OCI-LY7 (cell line): ENCODE results near the gene LHPP. TPM values are rescaled to one million over a fixed set of nuclear protein-coding genes. Genes with fewer than 3 reads are reported as not detected.

Source experiments
- BruUV-seq: library from RNA; stranded (reverse); fragments of 400-500 nt; replicated peaks from 2 replicates; lab custom pipeline; 2021; lab: Mats Ljungman, UMichigan
- CTCF ChIA-PET: fragments of 300-600 bp; sonication (Branson Sonifier 250); formaldehyde crosslinking; loops from one replicate; lab custom pipeline; 2022; ENCODE audit warnings: antibody characterized with exemption; ENCODE audit not compliant: unreplicated experiment; lab: Charles Lee
- POLR2A ChIA-PET: fragments of 300-600 bp; sonication (Branson Sonifier 250); formaldehyde crosslinking; loops from one replicate; lab custom pipeline; 2022; ENCODE audit warnings: antibody characterized with exemption; lab: Charles Lee
- DNase-seq: peaks from one replicate; pipeline ENCODE4 v3.0.0-alpha.2; 2015; ENCODE audit warnings: low spot score
- H2AFZ ChIP-seq: fragments of 200-600 bp; sonication (generic), shearing (Covaris generic); 2 replicates; pipeline ENCODE4 v1.6.1; 2014; ENCODE audit warnings: mild to moderate bottlenecking, antibody characterized with exemption, low read length, moderate library complexity
- H3K27ac ChIP-seq: fragments of 200-600 bp; sonication (generic); 2 replicates; pipeline ENCODE4 v1.5.1; 2014; ENCODE audit warnings: mixed run types, low read depth, mild to moderate bottlenecking, moderate library complexity, low read length, inconsistent platforms; ENCODE audit not compliant: poor library complexity, severe bottlenecking
- H3K36me3 ChIP-seq: fragments of 200-600 bp; sonication (generic); 2 replicates; pipeline ENCODE4 v1.6.1; 2014; ENCODE audit warnings: mild to moderate bottlenecking, antibody characterized with exemption, low read length, moderate library complexity, mixed read lengths; ENCODE audit not compliant: insufficient read depth
- H3K4me1 ChIP-seq: fragments of 200-600 bp; sonication (generic); 2 replicates; pipeline ENCODE4 v1.5.1; 2014; ENCODE audit warnings: mild to moderate bottlenecking, low read length; ENCODE audit not compliant: insufficient read depth, poor library complexity, severe bottlenecking
- H3K4me2 ChIP-seq: fragments of 200-600 bp; sonication (generic); 2 replicates; pipeline ENCODE4 v1.6.1; 2014; ENCODE audit warnings: mild to moderate bottlenecking, low read length
- H3K4me3 ChIP-seq: fragments of 200-600 bp; sonication (generic); 2 replicates; pipeline ENCODE4 v1.5.1; 2014; ENCODE audit warnings: mild to moderate bottlenecking, low read depth, low read length; ENCODE audit not compliant: poor library complexity, severe bottlenecking
- H3K79me2 ChIP-seq: fragments of 200-600 bp; sonication (generic); 2 replicates; pipeline ENCODE4 v1.6.1; 2016; ENCODE audit warnings: low read depth, mild to moderate bottlenecking, low read length, moderate library complexity, mixed read lengths; ENCODE audit not compliant: insufficient read depth
- H3K9me2 ChIP-seq: fragments of 200-600 bp; sonication (generic); 2 replicates; pipeline ENCODE4 v1.6.1; 2016; ENCODE audit warnings: mild to moderate bottlenecking, low read length, mixed read lengths; ENCODE audit not compliant: insufficient read depth
- H3K9me3 ChIP-seq: fragments of 200-600 bp; sonication (generic); 2 replicates; pipeline ENCODE4 v1.6.1; 2014; ENCODE audit warnings: mild to moderate bottlenecking, mixed run types, low read length, mixed read lengths
- H4K20me1 ChIP-seq: fragments of 200-600 bp; sonication (generic); 2 replicates; pipeline ENCODE4 v1.6.1; 2014; ENCODE audit warnings: mild to moderate bottlenecking, antibody characterized with exemption, low read length, moderate library complexity, mixed read lengths; ENCODE audit not compliant: insufficient read depth
- CTCF ChIP-seq: fragments of 200-600 bp; sonication (generic); conservative IDR thresholded peaks from 2 replicates; pipeline ENCODE4 v1.5.1; 2014; ENCODE audit warnings: mild to moderate bottlenecking, antibody characterized with exemption, low read length, moderate library complexity, mixed read lengths
- EZH2phosphoT487 ChIP-seq: fragments of 200-600 bp; sonication (generic); IDR thresholded peaks from 2 replicates; pipeline ENCODE4 v1.6.1; 2018; ENCODE audit warnings: low read depth, borderline replicate concordance, mild to moderate bottlenecking, mixed run types, antibody characterized with exemption, low read length, moderate library complexity, mixed read lengths
- intact Hi-C: fragments of 100-400 bp; cut with micrococcal nuclease; formaldehyde crosslinking; loops from one replicate; pipeline ENCODE4 v1.10.0; 2022; ENCODE audit not compliant: unreplicated experiment
- total RNA-seq, 2 experiments: library from RNA; depleted of rRNA in 1 of 2; stranded (reverse); fragments of >200 nt in 1 of 2; shearing (Covaris generic) in 1 of 2; gene quantifications; 2 replicates each; pipeline ENCODE4 v1.2.3, GENCODE V29; 2014 to 2022

LHPP gene
- total RNA-seq, 2 experiments from 2014 or later = 30.3 to 65.2 TPM

GRCh38 chr10:124533266-124533665 is 71.6 kb downstream of the LHPP start:
- no TSS peak for BruUV-seq
- Histone ChIP-seq H2AFZ (no peak overlapping the region), H3K4me2 (no peak overlapping the region), H4K20me1 (no peaks in the 10 kb centered on the region), H3K4me1 (peaks cover 80% of the 10 kb centered on the region), H3K9me2 (no peaks in the 10 kb centered on the region), H3K9me3 (no peaks in the 10 kb centered on the region), H3K27ac (no peak overlapping the region), H3K79me2 (no peaks in the 10 kb centered on the region), H3K36me3 (no peaks in the 10 kb centered on the region), H3K4me3 (no peak overlapping the region)
- intact Hi-C loops = loop anchor here (5.0 kb wide), 2 partner anchors 259 to 529 kb away; partner anchors contain the start of gene EEF1AKMT2
- ChIA-PET POLR2A (interaction anchor here (1.1 to 7.5 kb wide), 3 partner anchors 13 to 208 kb away, joined by 3 to 105 read pairs (median 32); no protein-coding TSS in a partner anchor), CTCF (interaction anchor here (5.0 kb wide), 1 partner anchor 13 kb away, joined by 43 read pairs; no protein-coding TSS in a partner anchor)
- no peak for TF ChIP-seq EZH2phosphoT487
- no peak for TF ChIP-seq CTCF
- no peak for DNase-seq

- Histone ChIP-seq H3K9me2 (no peaks in the 10 kb centered on the region), H3K9me3 (no peaks in the 10 kb centered on the region), H4K20me1 (no peaks in the 10 kb centered on the region), H3K36me3 (no peaks in the 10 kb centered on the region), H3K4me1 (peaks cover 89% of the 10 kb centered on the region), H3K27ac (peak overlapping the region; percentile 83), H3K4me3 (peak overlapping the region; percentile 32), H3K79me2 (no peaks in the 10 kb centered on the region), H2AFZ (peak overlapping the region; percentile 69), H3K4me2 (peak overlapping the region; percentile 63)
- intact Hi-C loops = loop anchor here (5.0 kb wide), 2 partner anchors 258 to 528 kb away; partner anchors contain the start of gene EEF1AKMT2
- CTCF ChIA-PET = interaction anchor here (0.6 to 5.0 kb wide), 9 partner anchors 9 to 212 kb away, joined by 3 to 43 read pairs (median 5); partner anchors contain the start of gene FAM53B
- TF ChIP-seq CTCF = peak; percentile 81
- no peak for TF ChIP-seq EZH2phosphoT487
- POLR2A ChIA-PET = interaction anchor here (0.8 to 7.5 kb wide), 7 partner anchors 12 to 207 kb away, joined by 3 to 105 read pairs (median 6); no protein-coding TSS in a partner anchor
- no TSS peak for BruUV-seq
- peak; percentile 72 for DNase-seq
These were observed 72.7 kb downstream of the LHPP start for GRCh38 chr10:124534231-124534798.
